ENCODE results near the gene ATXN3L.
A peak's percentile ranks its signal among the peaks of the same experiment; 100 is the strongest.

Gene ATXN3L

GRCh38 chrX:13340182-13340791, 20.4 kb upstream of the ATXN3L start:
- TF ChIP-seq TAF1 (IDR thresholded peaks at IDR 0.05; ENCODE audit: borderline replicate concordance, low read depth, low read length): no peak
- TF ChIP-seq POLR2AphosphoS5 (IDR thresholded peaks at IDR 0.05; ENCODE audit: low read depth, low read length): no peak
- TF ChIP-seq POLR2A (IDR thresholded peaks at IDR 0.05; ENCODE audit: low read depth, low read length): no peak
- DNase-seq (ENCODE audit: insufficient read length): no peak
- FAIRE-seq: peak; percentile 9

- TF ChIP-seq TAF1 (IDR thresholded peaks at IDR 0.05; ENCODE audit: borderline replicate concordance, low read depth, low read length) (no peak), POLR2A (IDR thresholded peaks at IDR 0.05; ENCODE audit: low read depth, low read length) (no peak), POLR2AphosphoS5 (IDR thresholded peaks at IDR 0.05; ENCODE audit: low read depth, low read length) (no peak)
- no peak for FAIRE-seq
- no peak for DNase-seq (ENCODE audit: insufficient read length)
These were observed 19.8 kb upstream of the ATXN3L start for GRCh38 chrX:13339607-13340006.

GRCh38 chrX:13338996-13339515, 19.2 kb upstream of the ATXN3L start:
- DNase-seq (ENCODE audit: insufficient read length) (no peak), FAIRE-seq (no peak)
- no peak for TF ChIP-seq POLR2A (IDR thresholded peaks at IDR 0.05; ENCODE audit: low read depth, low read length)
- no peak for TF ChIP-seq TAF1 (IDR thresholded peaks at IDR 0.05; ENCODE audit: borderline replicate concordance, low read depth, low read length)
- TF ChIP-seq POLR2AphosphoS5 (IDR thresholded peaks at IDR 0.05; ENCODE audit: low read depth, low read length): no peak

GRCh38 chrX:13334491-13334890, 14.6 kb upstream of the ATXN3L start:
- FAIRE-seq (no peak), DNase-seq (ENCODE audit: insufficient read length) (no peak)

GRCh38 chrX:13330446-13330845, 10.6 kb upstream of the ATXN3L start:
- FAIRE-seq: no peak
- DNase-seq (ENCODE audit: insufficient read length): no peak
- TF ChIP-seq POLR2AphosphoS5 (IDR thresholded peaks at IDR 0.05; ENCODE audit: low read depth, low read length) (no peak), TAF1 (IDR thresholded peaks at IDR 0.05; ENCODE audit: borderline replicate concordance, low read depth, low read length) (no peak), POLR2A (IDR thresholded peaks at IDR 0.05; ENCODE audit: low read depth, low read length) (no peak)

More at GRCh38 chrX:13334491-13334890, 14.6 kb upstream of the ATXN3L start:
- no peak for TF ChIP-seq POLR2AphosphoS5 (IDR thresholded peaks at IDR 0.05; ENCODE audit: low read depth, low read length)
- TF ChIP-seq TAF1 (IDR thresholded peaks at IDR 0.05; ENCODE audit: borderline replicate concordance, low read depth, low read length): no peak

- DNase-seq (ENCODE audit: insufficient read length) (no peak), FAIRE-seq (no peak)
- TF ChIP-seq TAF1 (IDR thresholded peaks at IDR 0.05; ENCODE audit: borderline replicate concordance, low read depth, low read length): no peak
- no peak for TF ChIP-seq POLR2AphosphoS5 (IDR thresholded peaks at IDR 0.05; ENCODE audit: low read depth, low read length)
- no peak for TF ChIP-seq POLR2A (IDR thresholded peaks at IDR 0.05; ENCODE audit: low read depth, low read length)
These were observed 7.8 kb upstream of the ATXN3L start for GRCh38 chrX:13327666-13328065.

- TF ChIP-seq TAF1 (IDR thresholded peaks at IDR 0.05; ENCODE audit: borderline replicate concordance, low read depth, low read length): no peak
- no peak for TF ChIP-seq POLR2A (IDR thresholded peaks at IDR 0.05; ENCODE audit: low read depth, low read length)
- TF ChIP-seq POLR2AphosphoS5 (IDR thresholded peaks at IDR 0.05; ENCODE audit: low read depth, low read length): no peak
- FAIRE-seq (no peak), DNase-seq (ENCODE audit: insufficient read length) (no peak)
These were observed 3.4 kb upstream of the ATXN3L start for GRCh38 chrX:13323241-13323640.

GRCh38 chrX:13317366-13317765, 2.5 kb downstream of the ATXN3L start:
- FAIRE-seq: no peak
- DNase-seq (ENCODE audit: insufficient read length): no peak
- TF ChIP-seq POLR2A (IDR thresholded peaks at IDR 0.05; ENCODE audit: low read depth, low read length): no peak
- TF ChIP-seq POLR2AphosphoS5 (IDR thresholded peaks at IDR 0.05; ENCODE audit: low read depth, low read length): no peak
- no peak for TF ChIP-seq TAF1 (IDR thresholded peaks at IDR 0.05; ENCODE audit: borderline replicate concordance, low read depth, low read length)

GRCh38 chrX:13311560-13311959, 8.3 kb downstream of the ATXN3L start:
- TF ChIP-seq TAF1 (IDR thresholded peaks at IDR 0.05; ENCODE audit: borderline replicate concordance, low read depth, low read length): no peak
- no peak for TF ChIP-seq POLR2A (IDR thresholded peaks at IDR 0.05; ENCODE audit: low read depth, low read length)
- no peak for TF ChIP-seq POLR2AphosphoS5 (IDR thresholded peaks at IDR 0.05; ENCODE audit: low read depth, low read length)
- DNase-seq (ENCODE audit: insufficient read length): no peak
- FAIRE-seq: no peak

GRCh38 chrX:13309631-13310030, 10.2 kb downstream of the ATXN3L start:
- TF ChIP-seq POLR2AphosphoS5 (IDR thresholded peaks at IDR 0.05; ENCODE audit: low read depth, low read length): no peak
- TF ChIP-seq TAF1 (IDR thresholded peaks at IDR 0.05; ENCODE audit: borderline replicate concordance, low read depth, low read length): no peak
- no peak for TF ChIP-seq POLR2A (IDR thresholded peaks at IDR 0.05; ENCODE audit: low read depth, low read length)
- FAIRE-seq (no peak), DNase-seq (ENCODE audit: insufficient read length) (no peak)

GRCh38 chrX:13307041-13307440, 12.8 kb downstream of the ATXN3L start:
- FAIRE-seq: no peak
- TF ChIP-seq TAF1 (IDR thresholded peaks at IDR 0.05; ENCODE audit: borderline replicate concordance, low read depth, low read length) (no peak), POLR2A (IDR thresholded peaks at IDR 0.05; ENCODE audit: low read depth, low read length) (no peak)
- no peak for DNase-seq (ENCODE audit: insufficient read length)

- no peak for DNase-seq (ENCODE audit: insufficient read length)
- no peak for FAIRE-seq
- TF ChIP-seq POLR2A (IDR thresholded peaks at IDR 0.05; ENCODE audit: low read depth, low read length) (no peak), TAF1 (IDR thresholded peaks at IDR 0.05; ENCODE audit: borderline replicate concordance, low read depth, low read length) (no peak), POLR2AphosphoS5 (IDR thresholded peaks at IDR 0.05; ENCODE audit: low read depth, low read length) (no peak)
These were observed 14.7 kb downstream of the ATXN3L start for GRCh38 chrX:13305108-13305507.
